Measurements from ENCODE around the gene OR2B2.
A peak's percentile ranks its signal among the peaks of the same experiment; 100 is the strongest.

OR2B2 gene

GRCh38 chr6:27864906-27865849 is 47.0 kb downstream of the OR2B2 start (continued):
- TF ChIP-seq ZBTB26 (tag by site-specific recombination; optimal IDR thresholded peaks at IDR 0.05): peak; percentile 19
- no peak for TF ChIP-seq BCL11A (tag by site-specific recombination; IDR thresholded peaks at IDR 0.05; ENCODE audit: low read depth)
- TF ChIP-seq ZNF394 (tag by site-specific recombination; IDR thresholded peaks at IDR 0.05; ENCODE audit: borderline replicate concordance): peak; percentile 64; the same call in 1 of the 2 replicates
- no peak for TF ChIP-seq ZNF132 (tag by site-specific recombination; IDR thresholded peaks at IDR 0.05; ENCODE audit: borderline replicate concordance)
- TF ChIP-seq FEZF1 (tag by site-specific recombination; IDR thresholded peaks at IDR 0.05): no peak
- TF ChIP-seq ZNF677 (tag by site-specific recombination; IDR thresholded peaks at IDR 0.05): no peak
- no peak for TF ChIP-seq ZNF704 (tag by site-specific recombination; IDR thresholded peaks at IDR 0.05)
- TF ChIP-seq ZNF148 (tag by site-specific recombination; IDR thresholded peaks at IDR 0.05; ENCODE audit: borderline replicate concordance): no peak
- TF ChIP-seq ZNF660 (tag by site-specific recombination; IDR thresholded peaks at IDR 0.05): no peak
- TF ChIP-seq ZBTB6 (tag by site-specific recombination; IDR thresholded peaks at IDR 0.05): peak; percentile 41; the same call in 1 of the 2 replicates
- peak; percentile 99 for TF ChIP-seq ATF2 (tag by site-specific recombination; IDR thresholded peaks at IDR 0.05; ENCODE audit: low read depth)
- no peak for TF ChIP-seq ZSCAN30 (tag by site-specific recombination; IDR thresholded peaks at IDR 0.05)
- TF ChIP-seq YY2 (tag by site-specific recombination; IDR thresholded peaks at IDR 0.05): no peak
- TF ChIP-seq ZNF623 (tag by site-specific recombination; IDR thresholded peaks at IDR 0.05): no peak
- TF ChIP-seq ZNF776 (tag by site-specific recombination; IDR thresholded peaks at IDR 0.05; ENCODE audit: borderline replicate concordance): no peak
- TF ChIP-seq ZNF292 (tag by site-specific recombination; IDR thresholded peaks at IDR 0.05; ENCODE audit: borderline replicate concordance, low read depth): no peak
- no peak for TF ChIP-seq PRDM4 (tag by site-specific recombination; IDR thresholded peaks at IDR 0.05)
- no peak for TF ChIP-seq ZNF561 (tag by site-specific recombination; IDR thresholded peaks at IDR 0.05; ENCODE audit: borderline replicate concordance)
- TF ChIP-seq ZBTB7A (tag by site-specific recombination; IDR thresholded peaks at IDR 0.05; ENCODE audit: low read depth): no peak
- no peak for TF ChIP-seq ZNF792 (tag by site-specific recombination; IDR thresholded peaks at IDR 0.05)
- no peak for TF ChIP-seq ZNF311 (tag by site-specific recombination; IDR thresholded peaks at IDR 0.05; ENCODE audit: borderline replicate concordance)
- TF ChIP-seq KLF9 (tag by site-specific recombination; IDR thresholded peaks at IDR 0.05; ENCODE audit: low read depth): no peak
- TF ChIP-seq ZNF23 (tag by site-specific recombination; IDR thresholded peaks at IDR 0.05; ENCODE audit: borderline replicate concordance): no peak
- TF ChIP-seq ZFP69B (tag by site-specific recombination; IDR thresholded peaks at IDR 0.05): no peak
- no peak for TF ChIP-seq BCL6B (tag by site-specific recombination; IDR thresholded peaks at IDR 0.05)
- no peak for TF ChIP-seq ZNF624 (tag by site-specific recombination; IDR thresholded peaks at IDR 0.05)
- no peak for TF ChIP-seq ZBTB1 (tag by site-specific recombination; IDR thresholded peaks at IDR 0.05)

All from HEK293 (cell line).